WTC11 (cell line): ENCODE measurements around the gene COPS7A. TPM values are rescaled to one million over a fixed set of nuclear protein-coding genes. Genes with fewer than 3 reads are reported as not detected.

ENCODE experiments used
- ATAC-seq: fragments of 200-7000 bp; cut with Tn5 transposase; 2 replicates; pipeline ENCODE4 v1.10.0; 2021; ENCODE audit warnings: mild to moderate bottlenecking, moderate library complexity
- CTCF ChIA-PET: fragments of 300-600 bp; sonication (Branson Sonifier 250); formaldehyde crosslinking; loops from one replicate; lab custom pipeline; 2021; ENCODE audit warnings: antibody characterized with exemption; lab: Charles Lee
- POLR2A ChIA-PET: fragments of 350-600 bp; sonication (Branson Sonifier 250); formaldehyde crosslinking; loops from one replicate; lab custom pipeline; 2021; ENCODE audit warnings: antibody characterized with exemption; lab: Charles Lee
- DNase-seq: peaks from one replicate; pipeline ENCODE4 v3.0.0; 2021; ENCODE audit warnings: low spot score
- H3K27ac Mint-ChIP-seq: 2 replicates; pipeline ENCODE4 v1.8.0; 2021; ENCODE audit warnings: mixed read lengths
- H3K27me3 Mint-ChIP-seq: 2 replicates; pipeline ENCODE4 v1.8.0; 2021; ENCODE audit warnings: low read depth, mild to moderate bottlenecking, moderate library complexity, mixed read lengths
- H3K36me3 Mint-ChIP-seq: 2 replicates; pipeline ENCODE4 v1.8.0; 2021; ENCODE audit warnings: mixed read lengths
- H3K4me1 Mint-ChIP-seq: 2 replicates; pipeline ENCODE4 v1.8.0; 2022; ENCODE audit warnings: mixed read lengths
- H3K4me3 Mint-ChIP-seq: 2 replicates; pipeline ENCODE4 v1.8.0; 2021; ENCODE audit warnings: mild to moderate bottlenecking, moderate library complexity, mixed read lengths
- H3K9me3 Mint-ChIP-seq: 2 replicates; pipeline ENCODE4 v1.8.0; 2021; ENCODE audit warnings: mixed read lengths
- ATF1 ChIP-seq: sonication (generic); formaldehyde crosslinking; IDR thresholded peaks from 2 replicates; pipeline ENCODE4 v1.8.1; 2023; ENCODE audit warnings: mild to moderate bottlenecking, moderate library complexity, missing genetic modification reagents
- ESRRA ChIP-seq: sonication (generic); formaldehyde crosslinking; IDR thresholded peaks from 2 replicates; pipeline ENCODE4 v1.8.1; 2022; ENCODE audit warnings: mild to moderate bottlenecking, missing genetic modification reagents, borderline replicate concordance
- FOXK1 ChIP-seq: sonication (generic); formaldehyde crosslinking; IDR thresholded peaks from 2 replicates; pipeline ENCODE4 v1.8.0; 2022; ENCODE audit warnings: mild to moderate bottlenecking, moderate library complexity, missing genetic modification reagents
- GTF2I ChIP-seq: fragments of 250-450 bp; sonication (Bioruptor Pico); conservative IDR thresholded peaks from 2 replicates; pipeline ENCODE4 v1.4.0; 2021; ENCODE audit warnings: mild to moderate bottlenecking
- JAZF1 ChIP-seq: fragments of 250-450 bp; sonication (Bioruptor Pico); IDR thresholded peaks from 2 replicates; pipeline ENCODE4 v1.9.0; 2021; ENCODE audit warnings: moderate library complexity, mild to moderate bottlenecking, inconsistent platforms
- NFE2L1 ChIP-seq: sonication (generic); formaldehyde crosslinking; IDR thresholded peaks from 2 replicates; pipeline ENCODE4 v1.8.1; 2023; ENCODE audit warnings: missing genetic modification reagents
- SMAD4 ChIP-seq: sonication (generic); formaldehyde crosslinking; IDR thresholded peaks from 2 replicates; pipeline ENCODE4 v1.8.0; 2022; ENCODE audit warnings: mild to moderate bottlenecking, missing genetic modification reagents
- TP53 ChIP-seq: sonication (generic); formaldehyde crosslinking; IDR thresholded peaks from 2 replicates; pipeline ENCODE4 v1.8.1; 2023; ENCODE audit warnings: mild to moderate bottlenecking, missing genetic modification reagents
- ZBTB21 ChIP-seq: sonication (generic); formaldehyde crosslinking; IDR thresholded peaks from 2 replicates; pipeline ENCODE4 v1.8.1; 2023; ENCODE audit warnings: mild to moderate bottlenecking, missing genetic modification reagents, borderline replicate concordance
- ZNF263 ChIP-seq: sonication (generic); formaldehyde crosslinking; IDR thresholded peaks from 2 replicates; pipeline ENCODE4 v1.8.1; 2022; ENCODE audit warnings: low read depth, mild to moderate bottlenecking, moderate library complexity, missing genetic modification reagents
- ZNF416 ChIP-seq: fragments of 250-450 bp; sonication (Bioruptor Pico); IDR thresholded peaks from 2 replicates; pipeline ENCODE4 v1.9.0; 2021; ENCODE audit warnings: mild to moderate bottlenecking, inconsistent platforms
- total RNA-seq: library from RNA; stranded (reverse); gene quantifications from 3 replicates; pipeline ENCODE4 v1.2.3, GENCODE V29; 2021
- TF ChIP-seq, protein P1 (sequence below): sonication (generic); formaldehyde crosslinking; IDR thresholded peaks from 2 replicates; pipeline ENCODE4 v1.8.1; 2023; ENCODE audit warnings: mild to moderate bottlenecking, missing genetic modification reagents
- TF ChIP-seq, protein P2 (sequence below): sonication (generic); formaldehyde crosslinking; IDR thresholded peaks from 2 replicates; pipeline ENCODE4 v1.8.1; 2023; ENCODE audit warnings: mild to moderate bottlenecking, missing genetic modification reagents, moderate library complexity
- TF ChIP-seq, protein P3 (sequence below): fragments of 250-450 bp; sonication (Bioruptor Pico); conservative IDR thresholded peaks from 2 replicates; pipeline ENCODE4 v1.9.0; 2021; ENCODE audit warnings: mild to moderate bottlenecking
- TF ChIP-seq, protein P4 (sequence below): sonication (generic); formaldehyde crosslinking; IDR thresholded peaks from 2 replicates; pipeline ENCODE4 v1.8.0; 2022; ENCODE audit warnings: mild to moderate bottlenecking, missing genetic modification reagents
- TF ChIP-seq, protein P5 (sequence below): sonication (generic); formaldehyde crosslinking; IDR thresholded peaks from 2 replicates; pipeline ENCODE4 v1.8.0; 2022; ENCODE audit warnings: mild to moderate bottlenecking, missing genetic modification reagents
- TF ChIP-seq, protein P6 (sequence below): sonication (generic); formaldehyde crosslinking; IDR thresholded peaks from 2 replicates; pipeline ENCODE4 v1.8.1; 2023; ENCODE audit warnings: mild to moderate bottlenecking, missing genetic modification reagents, borderline replicate concordance
- TF ChIP-seq, protein P7 (sequence below): fragments of 250-450 bp; sonication (Bioruptor Pico); IDR thresholded peaks from 2 replicates; pipeline ENCODE4 v1.9.0; 2021; ENCODE audit warnings: mild to moderate bottlenecking
- TF ChIP-seq, protein P8 (sequence below): fragments of 250-450 bp; sonication (Bioruptor Pico); IDR thresholded peaks from 2 replicates; pipeline ENCODE4 v1.9.0; 2021; ENCODE audit warnings: mild to moderate bottlenecking
- TF ChIP-seq, protein P9 (sequence below): sonication (generic); formaldehyde crosslinking; IDR thresholded peaks from 2 replicates; pipeline ENCODE4 v1.8.0; 2022; ENCODE audit warnings: mild to moderate bottlenecking, missing genetic modification reagents

COPS7A gene
- total RNA-seq, 1 experiment from 2014 or later: 41.4 TPM

DNA sequence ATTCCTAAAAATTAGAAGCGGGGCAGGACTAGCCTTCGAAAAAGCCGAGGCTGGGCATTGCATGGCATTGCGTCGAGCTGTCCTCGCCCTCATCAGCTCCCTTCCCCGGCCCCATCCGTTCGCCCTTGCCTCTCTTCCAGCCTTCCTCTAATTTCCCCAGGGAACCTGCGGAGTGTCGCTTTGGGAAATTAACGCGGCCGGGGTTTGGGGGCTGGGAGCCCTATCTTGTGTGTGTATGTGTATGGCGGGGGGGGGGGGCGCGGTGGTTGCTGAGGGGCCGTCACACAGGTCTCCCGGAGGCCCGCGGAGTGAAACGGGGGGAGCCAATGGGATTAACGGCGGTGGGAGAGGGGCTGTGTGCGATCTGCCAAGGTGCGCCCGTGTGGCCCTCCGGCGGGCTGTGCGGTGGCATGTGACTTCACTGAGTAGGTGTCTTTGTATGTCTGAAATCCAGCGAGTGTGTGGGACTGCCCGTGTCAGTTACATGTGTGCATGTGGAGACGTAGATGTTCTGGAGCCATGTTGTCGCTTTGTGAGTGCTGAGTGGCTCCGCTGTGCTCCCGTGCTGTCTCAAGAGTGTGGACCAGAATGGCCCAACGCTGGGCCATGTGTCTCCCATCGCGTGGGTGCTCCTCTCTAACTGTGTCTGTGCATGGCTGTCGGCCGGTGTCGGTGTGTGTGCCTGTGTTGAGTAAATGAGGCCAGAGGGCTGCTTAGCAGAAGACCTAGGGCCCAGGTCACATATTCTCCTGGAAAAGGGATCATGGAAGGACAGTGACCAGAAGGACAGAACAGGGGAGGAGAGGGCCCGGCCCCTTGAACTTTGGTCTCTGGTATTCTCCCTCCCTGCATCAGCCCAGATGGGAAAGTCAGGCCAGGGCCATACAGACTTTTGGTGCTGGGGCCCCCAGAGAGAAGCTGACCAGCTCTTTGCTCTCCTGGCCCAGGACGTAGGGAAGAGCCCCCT lies 43.8 kb downstream of the COPS7A start:
- ATAC-seq: no peak
- TF ChIP-seq, protein P1, sequence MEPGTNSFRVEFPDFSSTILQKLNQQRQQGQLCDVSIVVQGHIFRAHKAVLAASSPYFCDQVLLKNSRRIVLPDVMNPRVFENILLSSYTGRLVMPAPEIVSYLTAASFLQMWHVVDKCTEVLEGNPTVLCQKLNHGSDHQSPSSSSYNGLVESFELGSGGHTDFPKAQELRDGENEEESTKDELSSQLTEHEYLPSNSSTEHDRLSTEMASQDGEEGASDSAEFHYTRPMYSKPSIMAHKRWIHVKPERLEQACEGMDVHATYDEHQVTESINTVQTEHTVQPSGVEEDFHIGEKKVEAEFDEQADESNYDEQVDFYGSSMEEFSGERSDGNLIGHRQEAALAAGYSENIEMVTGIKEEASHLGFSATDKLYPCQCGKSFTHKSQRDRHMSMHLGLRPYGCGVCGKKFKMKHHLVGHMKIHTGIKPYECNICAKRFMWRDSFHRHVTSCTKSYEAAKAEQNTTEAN (CRISPR knock-in tag): no peak
- TF ChIP-seq, protein P2, sequence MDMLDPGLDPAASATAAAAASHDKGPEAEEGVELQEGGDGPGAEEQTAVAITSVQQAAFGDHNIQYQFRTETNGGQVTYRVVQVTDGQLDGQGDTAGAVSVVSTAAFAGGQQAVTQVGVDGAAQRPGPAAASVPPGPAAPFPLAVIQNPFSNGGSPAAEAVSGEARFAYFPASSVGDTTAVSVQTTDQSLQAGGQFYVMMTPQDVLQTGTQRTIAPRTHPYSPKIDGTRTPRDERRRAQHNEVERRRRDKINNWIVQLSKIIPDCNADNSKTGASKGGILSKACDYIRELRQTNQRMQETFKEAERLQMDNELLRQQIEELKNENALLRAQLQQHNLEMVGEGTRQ (CRISPR knock-in tag): peak; percentile 36
- no peak for TF ChIP-seq ZNF416 (CRISPR knock-in tag)
- TF ChIP-seq, protein P3, sequence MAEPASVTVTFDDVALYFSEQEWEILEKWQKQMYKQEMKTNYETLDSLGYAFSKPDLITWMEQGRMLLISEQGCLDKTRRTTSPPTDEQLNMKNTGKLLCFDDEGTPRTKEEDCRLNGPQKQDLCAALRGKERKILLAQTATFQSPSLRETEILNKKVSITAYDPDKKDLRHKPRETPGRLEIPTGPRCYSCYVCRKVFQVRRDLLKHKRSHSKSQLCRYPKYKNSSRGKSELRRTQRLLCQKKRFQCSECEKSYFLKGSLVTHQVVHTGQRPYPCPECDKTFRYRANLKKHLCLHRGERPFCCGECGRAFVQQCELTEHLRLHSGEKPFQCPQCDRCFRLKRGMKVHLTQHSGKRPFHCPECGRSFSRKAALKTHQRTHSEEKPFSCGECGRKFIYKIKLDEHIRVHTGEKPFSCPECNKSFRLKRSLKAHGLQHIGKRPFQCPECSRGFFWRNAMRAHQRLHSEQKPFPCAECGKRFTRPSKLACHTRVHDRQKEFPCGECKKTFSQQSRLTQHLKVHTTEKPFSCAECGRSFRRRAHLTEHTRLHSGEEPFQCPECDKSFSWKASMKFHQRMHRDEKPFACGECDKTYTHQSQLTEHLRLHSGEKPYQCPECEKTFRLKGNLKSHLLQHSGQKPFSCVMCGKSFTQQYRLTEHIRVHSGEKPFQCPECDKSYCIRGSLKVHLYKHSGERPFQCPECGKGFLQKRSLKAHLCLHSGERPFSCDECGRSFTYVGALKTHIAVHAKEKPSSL (CRISPR knock-in tag): no peak
- TF ChIP-seq SMAD4: no peak
- TF ChIP-seq, protein P4, sequence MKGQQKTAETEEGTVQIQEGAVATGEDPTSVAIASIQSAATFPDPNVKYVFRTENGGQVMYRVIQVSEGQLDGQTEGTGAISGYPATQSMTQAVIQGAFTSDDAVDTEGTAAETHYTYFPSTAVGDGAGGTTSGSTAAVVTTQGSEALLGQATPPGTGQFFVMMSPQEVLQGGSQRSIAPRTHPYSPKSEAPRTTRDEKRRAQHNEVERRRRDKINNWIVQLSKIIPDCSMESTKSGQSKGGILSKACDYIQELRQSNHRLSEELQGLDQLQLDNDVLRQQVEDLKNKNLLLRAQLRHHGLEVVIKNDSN (CRISPR knock-in tag): peak; percentile 44
- TF ChIP-seq, protein P5, sequence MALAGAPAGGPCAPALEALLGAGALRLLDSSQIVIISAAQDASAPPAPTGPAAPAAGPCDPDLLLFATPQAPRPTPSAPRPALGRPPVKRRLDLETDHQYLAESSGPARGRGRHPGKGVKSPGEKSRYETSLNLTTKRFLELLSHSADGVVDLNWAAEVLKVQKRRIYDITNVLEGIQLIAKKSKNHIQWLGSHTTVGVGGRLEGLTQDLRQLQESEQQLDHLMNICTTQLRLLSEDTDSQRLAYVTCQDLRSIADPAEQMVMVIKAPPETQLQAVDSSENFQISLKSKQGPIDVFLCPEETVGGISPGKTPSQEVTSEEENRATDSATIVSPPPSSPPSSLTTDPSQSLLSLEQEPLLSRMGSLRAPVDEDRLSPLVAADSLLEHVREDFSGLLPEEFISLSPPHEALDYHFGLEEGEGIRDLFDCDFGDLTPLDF: no peak
- no peak for TF ChIP-seq ATF1 (CRISPR knock-in tag)
- TF ChIP-seq NFE2L1 (CRISPR knock-in tag): no peak
- TF ChIP-seq, protein P6, sequence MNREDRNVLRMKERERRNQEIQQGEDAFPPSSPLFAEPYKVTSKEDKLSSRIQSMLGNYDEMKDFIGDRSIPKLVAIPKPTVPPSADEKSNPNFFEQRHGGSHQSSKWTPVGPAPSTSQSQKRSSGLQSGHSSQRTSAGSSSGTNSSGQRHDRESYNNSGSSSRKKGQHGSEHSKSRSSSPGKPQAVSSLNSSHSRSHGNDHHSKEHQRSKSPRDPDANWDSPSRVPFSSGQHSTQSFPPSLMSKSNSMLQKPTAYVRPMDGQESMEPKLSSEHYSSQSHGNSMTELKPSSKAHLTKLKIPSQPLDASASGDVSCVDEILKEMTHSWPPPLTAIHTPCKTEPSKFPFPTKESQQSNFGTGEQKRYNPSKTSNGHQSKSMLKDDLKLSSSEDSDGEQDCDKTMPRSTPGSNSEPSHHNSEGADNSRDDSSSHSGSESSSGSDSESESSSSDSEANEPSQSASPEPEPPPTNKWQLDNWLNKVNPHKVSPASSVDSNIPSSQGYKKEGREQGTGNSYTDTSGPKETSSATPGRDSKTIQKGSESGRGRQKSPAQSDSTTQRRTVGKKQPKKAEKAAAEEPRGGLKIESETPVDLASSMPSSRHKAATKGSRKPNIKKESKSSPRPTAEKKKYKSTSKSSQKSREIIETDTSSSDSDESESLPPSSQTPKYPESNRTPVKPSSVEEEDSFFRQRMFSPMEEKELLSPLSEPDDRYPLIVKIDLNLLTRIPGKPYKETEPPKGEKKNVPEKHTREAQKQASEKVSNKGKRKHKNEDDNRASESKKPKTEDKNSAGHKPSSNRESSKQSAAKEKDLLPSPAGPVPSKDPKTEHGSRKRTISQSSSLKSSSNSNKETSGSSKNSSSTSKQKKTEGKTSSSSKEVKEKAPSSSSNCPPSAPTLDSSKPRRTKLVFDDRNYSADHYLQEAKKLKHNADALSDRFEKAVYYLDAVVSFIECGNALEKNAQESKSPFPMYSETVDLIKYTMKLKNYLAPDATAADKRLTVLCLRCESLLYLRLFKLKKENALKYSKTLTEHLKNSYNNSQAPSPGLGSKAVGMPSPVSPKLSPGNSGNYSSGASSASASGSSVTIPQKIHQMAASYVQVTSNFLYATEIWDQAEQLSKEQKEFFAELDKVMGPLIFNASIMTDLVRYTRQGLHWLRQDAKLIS (CRISPR knock-in tag): no peak
- TF ChIP-seq FOXK1 (CRISPR knock-in tag): no peak
- TF ChIP-seq GTF2I: no peak
- TF ChIP-seq, protein P7, sequence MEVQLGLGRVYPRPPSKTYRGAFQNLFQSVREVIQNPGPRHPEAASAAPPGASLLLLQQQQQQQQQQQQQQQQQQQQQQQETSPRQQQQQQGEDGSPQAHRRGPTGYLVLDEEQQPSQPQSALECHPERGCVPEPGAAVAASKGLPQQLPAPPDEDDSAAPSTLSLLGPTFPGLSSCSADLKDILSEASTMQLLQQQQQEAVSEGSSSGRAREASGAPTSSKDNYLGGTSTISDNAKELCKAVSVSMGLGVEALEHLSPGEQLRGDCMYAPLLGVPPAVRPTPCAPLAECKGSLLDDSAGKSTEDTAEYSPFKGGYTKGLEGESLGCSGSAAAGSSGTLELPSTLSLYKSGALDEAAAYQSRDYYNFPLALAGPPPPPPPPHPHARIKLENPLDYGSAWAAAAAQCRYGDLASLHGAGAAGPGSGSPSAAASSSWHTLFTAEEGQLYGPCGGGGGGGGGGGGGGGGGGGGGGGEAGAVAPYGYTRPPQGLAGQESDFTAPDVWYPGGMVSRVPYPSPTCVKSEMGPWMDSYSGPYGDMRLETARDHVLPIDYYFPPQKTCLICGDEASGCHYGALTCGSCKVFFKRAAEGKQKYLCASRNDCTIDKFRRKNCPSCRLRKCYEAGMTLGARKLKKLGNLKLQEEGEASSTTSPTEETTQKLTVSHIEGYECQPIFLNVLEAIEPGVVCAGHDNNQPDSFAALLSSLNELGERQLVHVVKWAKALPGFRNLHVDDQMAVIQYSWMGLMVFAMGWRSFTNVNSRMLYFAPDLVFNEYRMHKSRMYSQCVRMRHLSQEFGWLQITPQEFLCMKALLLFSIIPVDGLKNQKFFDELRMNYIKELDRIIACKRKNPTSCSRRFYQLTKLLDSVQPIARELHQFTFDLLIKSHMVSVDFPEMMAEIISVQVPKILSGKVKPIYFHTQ: no peak
- no peak for TF ChIP-seq ZNF263 (CRISPR knock-in tag)
- no peak for TF ChIP-seq ZBTB21 (CRISPR knock-in tag)
- 0 out of 2 replicates have a peak, but pooled peaks have one; percentile 41 for TF ChIP-seq TP53 (CRISPR knock-in tag)
- TF ChIP-seq JAZF1: no peak
- TF ChIP-seq ESRRA (CRISPR knock-in tag): no peak
- TF ChIP-seq, protein P8, sequence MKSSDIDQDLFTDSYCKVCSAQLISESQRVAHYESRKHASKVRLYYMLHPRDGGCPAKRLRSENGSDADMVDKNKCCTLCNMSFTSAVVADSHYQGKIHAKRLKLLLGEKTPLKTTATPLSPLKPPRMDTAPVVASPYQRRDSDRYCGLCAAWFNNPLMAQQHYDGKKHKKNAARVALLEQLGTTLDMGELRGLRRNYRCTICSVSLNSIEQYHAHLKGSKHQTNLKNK (CRISPR knock-in tag): no peak
- TF ChIP-seq, protein P9, sequence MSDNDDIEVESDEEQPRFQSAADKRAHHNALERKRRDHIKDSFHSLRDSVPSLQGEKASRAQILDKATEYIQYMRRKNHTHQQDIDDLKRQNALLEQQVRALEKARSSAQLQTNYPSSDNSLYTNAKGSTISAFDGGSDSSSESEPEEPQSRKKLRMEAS (CRISPR knock-in tag): peak; percentile 24; the same call in 1 of the 2 replicates
- H3K36me3 Mint-ChIP-seq: peaks cover 13% of the 10 kb centered on the region
- CTCF ChIA-PET: interaction anchor here (1.0 to 10.5 kb wide), 23 partner anchors 11 to 147 kb away, joined by 3 to 234 read pairs (median 7); partner anchors contain the start of genes CDCA3, COPS7A, GNB3 and GPR162
- peak overlapping the region; percentile 98 for H3K4me3 Mint-ChIP-seq
- POLR2A ChIA-PET: interaction anchor here (1.0 to 5.4 kb wide), 14 partner anchors 10 to 275 kb away, joined by 3 to 84 read pairs (median 6); partner anchors contain the start of genes GPR162, MLF2, MRPL51 and SPSB2
- peaks cover 19% of the 10 kb centered on the region for H3K27me3 Mint-ChIP-seq
- H3K4me1 Mint-ChIP-seq: peaks cover 69% of the 10 kb centered on the region
- no peak for DNase-seq
- peak overlapping the region; percentile 98 for H3K27ac Mint-ChIP-seq
- H3K9me3 Mint-ChIP-seq: no peaks in the 10 kb centered on the region
